Amygdala (tissue), 56 donors: ENCODE measurements around the gene GPC1.

Experiments used
- DNase-seq, 56 donors: peaks; one replicate each; lab custom pipeline; 2025; lab: John Stamatoyannopoulos, UW

Gene GPC1

DNA sequence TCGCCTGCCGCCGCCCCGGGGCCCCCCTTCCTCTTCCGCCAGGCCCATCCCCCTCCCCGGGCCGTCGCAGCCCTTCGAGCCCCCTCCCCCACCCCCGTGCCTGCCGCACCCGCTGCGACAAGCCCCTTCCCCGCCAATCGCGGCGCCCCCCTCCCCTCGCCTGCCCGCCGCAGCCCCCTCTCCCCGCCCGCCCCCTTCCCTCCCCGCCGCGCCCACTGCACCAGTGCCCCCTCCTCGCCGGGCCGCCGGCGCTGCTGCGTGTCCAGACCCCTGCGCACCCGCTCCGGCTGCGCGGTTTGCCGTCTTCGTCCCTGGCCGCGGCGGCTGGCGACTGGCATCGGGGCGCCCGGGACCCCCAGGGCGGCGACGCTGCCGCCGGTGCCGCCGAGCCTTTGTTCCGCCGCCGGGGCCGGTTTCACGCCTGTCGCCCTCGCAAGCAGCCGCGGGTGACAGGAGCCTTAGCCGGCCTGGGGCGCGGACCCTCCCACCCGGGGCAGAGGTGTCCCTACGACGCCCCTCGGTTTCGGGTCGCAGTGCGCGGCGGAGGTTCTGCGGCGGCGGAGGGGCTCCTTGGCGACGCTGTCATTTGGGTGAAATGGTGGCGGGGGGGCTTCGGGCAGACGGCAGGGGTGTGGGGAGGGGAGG is 18.1 kb downstream of the GPC1 start:
- no peak for DNase-seq

- peak in 7 of 56 donors; percentile 41 to 65 (median 51) for DNase-seq
Observed at GRCh38 chr2:240454106-240454901, 18.8 kb downstream of the GPC1 start.

- DNase-seq: no peak
Observed at GRCh38 chr2:240455272-240455646, 19.8 kb downstream of the GPC1 start.

- DNase-seq: peak in 1 of 56 donors; percentile 50
Observed at GRCh38 chr2:240455647-240456446, 20.4 kb downstream of the GPC1 start.

GRCh38 chr2:240456447-240457222 is 21.2 kb downstream of the GPC1 start:
- DNase-seq: no peak

- no peak for DNase-seq
Observed at GRCh38 chr2:240457223-240458043, 22.0 kb downstream of the GPC1 start.

GRCh38 chr2:240458044-240458899 is 22.8 kb downstream of the GPC1 start:
- no peak for DNase-seq

DNA sequence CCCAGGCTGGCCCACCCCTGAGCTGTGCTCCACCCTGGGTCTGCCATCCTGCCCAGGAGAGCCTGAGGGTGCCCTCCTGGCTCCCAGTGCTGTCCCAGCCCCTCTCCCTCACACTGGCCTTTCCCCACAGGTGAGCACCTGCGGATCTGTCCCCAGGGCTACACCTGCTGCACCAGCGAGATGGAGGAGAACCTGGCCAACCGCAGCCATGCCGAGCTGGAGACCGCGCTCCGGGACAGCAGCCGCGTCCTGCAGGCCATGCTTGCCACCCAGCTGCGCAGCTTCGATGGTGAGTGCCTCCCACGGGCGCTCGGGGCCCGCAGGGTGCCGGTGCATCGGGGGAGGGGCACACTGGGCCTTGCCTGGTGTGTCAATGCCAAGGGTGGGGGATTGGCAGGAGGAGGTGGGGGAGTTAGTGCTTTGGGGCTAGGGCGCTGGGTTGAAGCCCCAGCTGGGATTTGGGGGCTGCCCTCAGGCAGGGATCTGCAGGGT is 23.5 kb downstream of the GPC1 start:
- no peak for DNase-seq

GRCh38 chr2:240459401-240460252 is 24.2 kb downstream of the GPC1 start:
- no peak for DNase-seq

GRCh38 chr2:240460253-240460711 is 24.8 kb downstream of the GPC1 start:
- no peak for DNase-seq

DNA sequence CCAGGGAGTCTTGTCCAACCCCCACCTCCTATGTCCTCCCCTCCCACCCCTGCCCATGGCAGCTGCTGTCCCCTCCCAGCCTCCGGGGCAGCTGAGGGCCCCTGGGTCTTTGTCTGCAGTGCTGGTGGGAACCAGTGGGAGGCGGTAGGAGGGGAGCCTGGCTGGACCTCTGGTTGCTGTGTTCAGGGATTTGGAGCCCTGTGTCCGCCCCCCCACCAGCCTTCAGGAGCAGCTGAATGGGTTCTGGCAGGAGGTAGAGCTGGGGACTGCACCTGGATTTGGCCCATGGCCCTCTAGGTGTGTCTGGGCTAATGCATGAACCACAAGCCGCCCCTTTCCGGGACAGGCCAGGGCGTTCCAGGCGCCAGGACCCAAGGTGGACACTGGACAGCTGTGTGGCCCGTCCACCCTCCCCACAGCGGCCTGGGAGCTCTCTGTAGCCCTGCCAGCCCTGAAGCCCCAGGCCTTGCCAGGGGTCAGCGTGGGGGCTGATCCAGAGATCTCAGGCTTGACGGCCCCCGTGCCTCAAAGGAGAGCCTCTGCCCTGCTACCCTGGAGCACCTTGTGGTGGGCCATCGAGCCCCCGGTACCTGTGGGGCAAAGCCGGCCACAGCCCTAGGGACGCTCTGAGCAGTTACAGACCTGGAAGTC is 25.4 kb downstream of the GPC1 start:
- DNase-seq: no peak

DNA sequence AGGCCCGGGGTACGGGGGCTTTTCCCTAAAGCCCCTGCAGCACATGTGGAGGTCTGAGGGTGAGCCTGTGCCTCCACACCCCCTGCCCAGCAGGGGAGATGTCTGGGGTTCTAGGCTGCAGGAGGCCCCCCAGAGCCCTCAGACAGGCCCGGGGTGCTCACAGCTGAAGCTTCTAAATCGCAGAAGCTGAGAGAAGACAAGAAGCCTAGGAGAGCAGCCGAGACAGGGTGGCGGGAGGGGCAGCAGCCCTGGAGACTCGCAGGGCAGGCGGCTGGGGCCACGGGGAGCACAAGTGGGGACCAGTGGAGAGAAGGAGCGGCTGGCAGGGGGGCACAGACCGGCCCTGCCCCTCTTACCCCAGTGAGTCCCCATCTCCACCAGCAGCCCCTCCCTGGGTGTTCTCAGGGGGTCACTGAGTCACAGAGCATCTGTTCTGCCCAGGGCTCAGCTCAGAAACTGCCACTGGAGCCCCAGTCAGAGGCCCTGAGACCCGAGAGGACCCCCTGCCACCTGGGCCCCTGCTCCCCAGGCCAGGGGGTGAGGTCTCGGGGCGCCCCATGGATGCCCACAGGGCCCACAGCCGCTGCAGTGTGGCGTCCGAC is 26.1 kb downstream of the GPC1 start:
- no peak for DNase-seq

- no peak for DNase-seq
Observed at GRCh38 chr2:240462073-240462706, 26.7 kb downstream of the GPC1 start.

DNA sequence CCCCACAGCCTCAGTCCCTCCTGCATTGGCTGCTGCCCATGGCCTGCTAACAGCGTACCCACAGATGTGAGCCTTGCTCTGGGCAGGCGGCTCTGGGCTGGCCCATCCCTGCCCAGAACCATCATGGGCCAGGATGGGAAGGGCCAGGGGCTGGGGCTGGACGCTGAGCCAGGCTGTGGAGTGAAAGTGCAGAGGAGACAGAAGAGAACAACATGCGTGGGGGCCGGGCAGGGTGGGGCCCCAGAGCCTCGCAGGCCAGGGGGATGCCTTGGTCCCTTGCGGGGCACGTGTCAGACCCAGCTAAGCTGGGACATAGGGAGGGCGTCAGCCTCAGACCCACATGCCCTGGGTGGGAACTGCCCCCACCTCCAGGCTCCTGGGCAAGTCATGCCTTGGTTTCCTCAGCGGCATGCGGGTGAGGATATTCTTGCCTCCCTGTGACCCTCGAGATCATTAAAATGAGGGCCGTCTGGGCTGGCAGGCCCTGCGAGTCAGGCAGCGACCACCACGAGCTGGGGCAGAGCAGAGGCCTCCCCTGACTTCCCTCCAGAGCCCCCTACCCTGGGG is 27.3 kb downstream of the GPC1 start:
- DNase-seq: no peak

GRCh38 chr2:240463274-240463865 is 27.9 kb downstream of the GPC1 start:
- no peak for DNase-seq
